Ishikawa (cell line): ENCODE data around the gene TRPM2.

ENCODE experiments used
- CEBPB ChIP-seq: IDR thresholded peaks from 2 replicates; pipeline ENCODE4 v1.6.1; 2012
- CREB1 ChIP-seq: IDR thresholded peaks from 2 replicates; pipeline ENCODE4 v1.6.1; 2012; ENCODE audit warnings: low read depth
- EP300 ChIP-seq: IDR thresholded peaks from 2 replicates; pipeline ENCODE4 v1.6.1; 2012; ENCODE audit warnings: borderline replicate concordance
- FOXM1 ChIP-seq: IDR thresholded peaks from 2 replicates; pipeline ENCODE4 v1.6.1; 2012; ENCODE audit warnings: low read depth, borderline replicate concordance
- MAX ChIP-seq: IDR thresholded peaks from 2 replicates; pipeline ENCODE4 v1.6.1; 2012
- RAD21 ChIP-seq: IDR thresholded peaks from 2 replicates; pipeline ENCODE4 v1.6.1; 2012; ENCODE audit warnings: low read depth
- REST ChIP-seq: IDR thresholded peaks from 2 replicates; pipeline ENCODE4 v1.6.1; 2012; ENCODE audit warnings: low read depth, mild to moderate bottlenecking
- TAF1 ChIP-seq: IDR thresholded peaks from 2 replicates; pipeline ENCODE4 v1.6.1; 2012; ENCODE audit warnings: low read depth, mild to moderate bottlenecking
- TCF12 ChIP-seq: IDR thresholded peaks from 2 replicates; pipeline ENCODE4 v1.6.1; 2012; ENCODE audit warnings: low read depth
- TEAD4 ChIP-seq: IDR thresholded peaks from 2 replicates; pipeline ENCODE4 v1.6.1; 2012
- YY1 ChIP-seq: IDR thresholded peaks from 2 replicates; pipeline ENCODE4 v1.6.1; 2012; ENCODE audit warnings: low read depth
- ZBTB7A ChIP-seq: IDR thresholded peaks from 2 replicates; pipeline ENCODE4 v1.6.1; 2012; ENCODE audit warnings: low read depth

- TF ChIP-seq EP300 (no peak), TAF1 (no peak), CEBPB (no peak), YY1 (no peak), TEAD4 (no peak), RAD21 (no peak), MAX (no peak), FOXM1 (no peak), CREB1 (no peak), TCF12 (no peak), REST (no peak), ZBTB7A (no peak)
Observed at GRCh38 chr21:44441041-44441400, 87.6 kb downstream of the TRPM2 start.
